Effector memory CD4-positive, alpha-beta T cell (primary cell): ENCODE measurements around the gene SPDL1.

Source experiments
- DNase-seq, 3 donors: peaks; one replicate each; pipeline ENCODE4 v3.0.0-alpha.2; 2020
- H3K27ac ChIP-seq: 2 replicates; pipeline ENCODE4 v1.7.0; 2013; ENCODE audit warnings: mild to moderate bottlenecking, low read length, moderate library complexity; ENCODE audit not compliant: insufficient read depth, poor library complexity, severe bottlenecking
- H3K27me3 ChIP-seq: replicated peaks from 2 replicates; pipeline ENCODE4 v1.7.0; 2013; ENCODE audit warnings: mild to moderate bottlenecking, low read length; ENCODE audit not compliant: insufficient read depth, control insufficient read depth, poor library complexity, severe bottlenecking
- H3K36me3 ChIP-seq: 2 replicates; pipeline ENCODE4 v1.7.0; 2013; ENCODE audit warnings: mild to moderate bottlenecking, low read length, moderate library complexity; ENCODE audit not compliant: control insufficient read depth, insufficient read depth
- H3K4me1 ChIP-seq: 2 replicates; pipeline ENCODE4 v1.7.0; 2013; ENCODE audit warnings: low read length, mild to moderate bottlenecking; ENCODE audit not compliant: control insufficient read depth, insufficient read depth, poor library complexity, severe bottlenecking
- H3K4me3 ChIP-seq: 2 replicates; pipeline ENCODE4 v1.7.0; 2013; ENCODE audit warnings: low read length, low read depth, mild to moderate bottlenecking; ENCODE audit not compliant: insufficient read depth, poor library complexity, severe bottlenecking
- H3K9me3 ChIP-seq: 2 replicates; pipeline ENCODE4 v1.7.0; 2013; ENCODE audit warnings: mild to moderate bottlenecking, low read length, moderate library complexity; ENCODE audit not compliant: control insufficient read depth
- total RNA-seq, 3 donors: gene quantifications; one replicate each; lab custom pipeline; 2026; lab: John Stamatoyannopoulos, UW

Gene SPDL1
- total RNA-seq = 3.1 to 6.6 (median 4.3) reads per million in 3 donors

- Histone ChIP-seq H3K4me1 (peaks cover 6% of the 10 kb centered on the region), H3K27me3 (no peaks in the 10 kb centered on the region), H3K4me3 (peak within 1 kb of the TSS; percentile 64), H3K36me3 (no peaks in the 10 kb centered on the region), H3K27ac (peak within 1 kb of the TSS; percentile 58), H3K9me3 (no peaks in the 10 kb centered on the region)
- DNase-seq = peak; percentile 88 to 93 (median 88)
Measured at GRCh38 chr5:169583424-169584220, at the start of gene SPDL1. TSS of gene SPDL1 (plus strand) at chr5:169583773. CDS start at chr5:169588417, 4,644 bp downstream.

DNA sequence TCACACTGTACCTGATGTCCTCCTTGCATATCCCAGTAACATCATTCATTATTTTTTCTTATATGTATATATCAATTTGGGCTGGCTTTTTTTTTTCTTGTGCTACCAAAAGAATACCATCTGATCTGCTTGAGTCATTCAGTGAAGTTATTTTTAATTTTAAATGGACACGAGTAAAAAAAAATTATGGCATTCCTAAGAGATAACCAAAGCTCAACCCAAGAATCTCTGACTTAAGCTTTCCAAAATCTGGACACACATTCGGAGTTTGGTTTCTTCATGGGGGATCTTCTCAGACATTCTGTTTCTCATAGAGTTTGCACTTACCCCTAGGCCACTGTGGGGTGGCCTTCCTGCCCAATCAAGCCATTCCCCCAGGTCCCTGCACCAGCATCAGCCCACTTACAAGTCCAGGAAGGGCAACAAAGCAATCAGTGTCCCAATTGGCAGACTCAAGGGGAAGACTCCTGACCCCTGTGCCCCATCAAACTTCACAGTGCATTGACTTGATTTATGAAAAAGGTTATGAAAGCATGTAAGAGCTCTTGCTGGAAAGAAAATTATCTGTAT lies 49.2 kb upstream of the SPDL1 start:
- Histone ChIP-seq H3K27me3 (no peaks in the 10 kb centered on the region), H3K36me3 (no peaks in the 10 kb centered on the region), H3K4me3 (no peak overlapping the region), H3K27ac (no peak overlapping the region), H3K4me1 (no peaks in the 10 kb centered on the region), H3K9me3 (no peaks in the 10 kb centered on the region)
- DNase-seq = no peak

- H3K27ac ChIP-seq = no peak overlapping the region
Measured at GRCh38 chr5:169534939-169535338, 48.6 kb upstream of the SPDL1 start.

GRCh38 chr5:169538944-169539343 lies 44.6 kb upstream of the SPDL1 start:
- H3K9me3 ChIP-seq = no peaks in the 10 kb centered on the region
- H3K27me3 ChIP-seq = no peaks in the 10 kb centered on the region
- no peak for DNase-seq
- H3K36me3 ChIP-seq = no peaks in the 10 kb centered on the region
- no peak overlapping the region for H3K27ac ChIP-seq
- no peak overlapping the region for H3K4me3 ChIP-seq
- no peaks in the 10 kb centered on the region for H3K4me1 ChIP-seq

More at GRCh38 chr5:169534939-169535338, 48.6 kb upstream of the SPDL1 start:
- Histone ChIP-seq H3K4me1 (no peaks in the 10 kb centered on the region), H3K9me3 (no peaks in the 10 kb centered on the region), H3K36me3 (no peaks in the 10 kb centered on the region), H3K27me3 (no peaks in the 10 kb centered on the region), H3K4me3 (no peak overlapping the region)
- no peak for DNase-seq

- Histone ChIP-seq H3K4me3 (no peak overlapping the region), H3K27ac (no peak overlapping the region), H3K9me3 (no peaks in the 10 kb centered on the region), H3K4me1 (no peaks in the 10 kb centered on the region), H3K27me3 (no peaks in the 10 kb centered on the region), H3K36me3 (no peaks in the 10 kb centered on the region)
- DNase-seq = no peak
Measured at GRCh38 chr5:169542811-169543210, 40.8 kb upstream of the SPDL1 start.

- Histone ChIP-seq H3K4me3 (no peak overlapping the region), H3K36me3 (no peaks in the 10 kb centered on the region), H3K27ac (no peak overlapping the region), H3K4me1 (no peaks in the 10 kb centered on the region), H3K9me3 (no peaks in the 10 kb centered on the region), H3K27me3 (no peaks in the 10 kb centered on the region)
- DNase-seq = no peak
Measured at GRCh38 chr5:169544264-169544950, 39.2 kb upstream of the SPDL1 start.

- H3K36me3 ChIP-seq = no peaks in the 10 kb centered on the region
- H3K27ac ChIP-seq = no peak overlapping the region
- H3K27me3 ChIP-seq = no peaks in the 10 kb centered on the region
- no peak for DNase-seq
- no peaks in the 10 kb centered on the region for H3K4me1 ChIP-seq
- H3K4me3 ChIP-seq = no peak overlapping the region
- H3K9me3 ChIP-seq = no peaks in the 10 kb centered on the region
Measured at GRCh38 chr5:169545762-169546161, 37.8 kb upstream of the SPDL1 start.

DNA sequence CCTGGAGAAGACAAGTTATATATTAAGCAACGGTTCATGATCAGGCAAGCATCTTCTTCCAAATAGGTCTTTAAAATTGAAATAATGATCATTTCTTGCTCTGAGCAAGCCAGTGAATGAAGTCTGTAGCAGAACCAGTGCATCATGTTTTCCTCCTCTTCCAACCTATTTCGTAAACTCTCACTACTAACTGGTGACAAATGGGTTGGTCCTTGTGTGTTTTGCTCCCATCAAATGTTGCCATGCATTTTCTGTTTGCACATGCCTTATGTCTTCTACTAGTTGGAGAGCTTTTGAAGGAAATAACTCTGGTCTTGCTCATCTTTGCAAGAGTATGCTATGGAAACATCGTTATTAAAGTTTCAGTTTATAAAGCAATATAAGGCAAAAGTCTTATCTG lies 37.2 kb upstream of the SPDL1 start:
- Histone ChIP-seq H3K36me3 (no peaks in the 10 kb centered on the region), H3K27ac (no peak overlapping the region), H3K9me3 (no peaks in the 10 kb centered on the region), H3K4me1 (no peaks in the 10 kb centered on the region), H3K27me3 (no peaks in the 10 kb centered on the region), H3K4me3 (no peak overlapping the region)
- no peak for DNase-seq

DNA sequence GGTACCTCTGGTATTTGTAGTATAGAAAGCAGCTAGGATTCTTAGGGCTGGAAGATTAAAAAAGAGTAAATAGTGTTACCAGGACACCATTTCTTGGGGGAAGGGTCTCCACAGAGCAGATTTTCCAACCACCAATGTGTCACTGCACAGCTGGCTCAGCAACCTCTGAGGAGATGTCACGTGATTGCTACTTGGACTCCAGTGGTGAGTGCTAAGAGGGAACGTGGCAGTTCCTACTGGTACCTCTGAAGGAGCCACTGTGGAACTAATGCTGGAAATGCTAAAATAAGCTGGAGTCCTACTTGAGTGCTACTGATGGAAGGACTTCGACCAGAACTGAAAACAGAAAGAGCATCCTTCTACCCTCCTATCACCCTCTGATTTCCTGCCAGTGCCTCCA lies 36.1 kb upstream of the SPDL1 start:
- no peak overlapping the region for H3K4me3 ChIP-seq
- H3K36me3 ChIP-seq = no peaks in the 10 kb centered on the region
- DNase-seq = no peak
- no peaks in the 10 kb centered on the region for H3K27me3 ChIP-seq
- no peaks in the 10 kb centered on the region for H3K9me3 ChIP-seq
- no peak overlapping the region for H3K27ac ChIP-seq
- no peaks in the 10 kb centered on the region for H3K4me1 ChIP-seq

GRCh38 chr5:169548315-169548714 lies 35.3 kb upstream of the SPDL1 start:
- DNase-seq = no peak
- Histone ChIP-seq H3K9me3 (no peaks in the 10 kb centered on the region), H3K36me3 (no peaks in the 10 kb centered on the region), H3K4me3 (no peak overlapping the region), H3K27ac (no peak overlapping the region), H3K4me1 (no peaks in the 10 kb centered on the region), H3K27me3 (no peaks in the 10 kb centered on the region)
